Measurements from ENCODE around the gene INPP4B.

The INPP4B gene

GRCh38 chr4:142463206-142463605, 382.9 kb downstream of the INPP4B start:
- no peak for DNase-seq (ENCODE audit: low spot score)

GRCh38 chr4:142452161-142452855, 393.8 kb downstream of the INPP4B start:
- DNase-seq (ENCODE audit: low spot score): no peak

GRCh38 chr4:142449771-142450373, 396.2 kb downstream of the INPP4B start:
- no peak for DNase-seq (ENCODE audit: low spot score)

GRCh38 chr4:142447009-142447408, 399.1 kb downstream of the INPP4B start:
- DNase-seq (ENCODE audit: low spot score): no peak

GRCh38 chr4:142443469-142443868, 402.6 kb downstream of the INPP4B start:
- no peak for DNase-seq (ENCODE audit: low spot score)

- no peak for DNase-seq (ENCODE audit: low spot score)
These were observed 406.0 kb downstream of the INPP4B start for GRCh38 chr4:142440093-142440492.

- no peak for DNase-seq (ENCODE audit: low spot score)
These were observed 410.4 kb downstream of the INPP4B start for GRCh38 chr4:142435599-142436235.

GRCh38 chr4:142434519-142435224, 411.4 kb downstream of the INPP4B start:
- no peak for DNase-seq (ENCODE audit: low spot score)

- DNase-seq (ENCODE audit: low spot score): no peak
These were observed 417.4 kb downstream of the INPP4B start for GRCh38 chr4:142428715-142429114.

GRCh38 chr4:142427456-142427855, 418.6 kb downstream of the INPP4B start:
- DNase-seq (ENCODE audit: low spot score): no peak

GRCh38 chr4:142423861-142424260, 422.2 kb downstream of the INPP4B start:
- no peak for DNase-seq (ENCODE audit: low spot score)

- DNase-seq (ENCODE audit: low spot score): no peak
These were observed 425.6 kb downstream of the INPP4B start for GRCh38 chr4:142420311-142421095.

- DNase-seq (ENCODE audit: low spot score): no peak
These were observed 426.4 kb downstream of the INPP4B start for GRCh38 chr4:142419712-142420111.

- no peak for DNase-seq (ENCODE audit: low spot score)
These were observed 427.4 kb downstream of the INPP4B start for GRCh38 chr4:142418697-142419096.

GRCh38 chr4:142416711-142417275, 429.3 kb downstream of the INPP4B start:
- no peak for DNase-seq (ENCODE audit: low spot score)

- no peak for DNase-seq (ENCODE audit: low spot score)
These were observed 430.0 kb downstream of the INPP4B start for GRCh38 chr4:142416121-142416520.

GRCh38 chr4:142414366-142414990, 431.6 kb downstream of the INPP4B start:
- no peak for DNase-seq (ENCODE audit: low spot score)

GRCh38 chr4:142413485-142413884, 432.6 kb downstream of the INPP4B start:
- DNase-seq (ENCODE audit: low spot score): no peak

- DNase-seq (ENCODE audit: low spot score): no peak
These were observed 434.1 kb downstream of the INPP4B start for GRCh38 chr4:142411993-142412392.

GRCh38 chr4:142408003-142408441, 438.1 kb downstream of the INPP4B start:
- no peak for DNase-seq (ENCODE audit: low spot score)

- DNase-seq (ENCODE audit: low spot score): no peak
These were observed 438.5 kb downstream of the INPP4B start for GRCh38 chr4:142407596-142407995.

All from hematopoietic multipotent progenitor cell treated with erythropoietin and hydrocortisone succinate and interleukin-3 and kit ligand, for 17 days (in vitro differentiated cells).